ENCODE measurements around the gene RNF150.

GRCh38 chr4:141038428-141038827 lies 94.8 kb downstream of the RNF150 start:
- no peak for TF ChIP-seq POLR2A (IDR thresholded peaks at IDR 0.05)
- no peak for TF ChIP-seq CTCF (IDR thresholded peaks at IDR 0.05)

All from adrenal gland (tissue), 5 donors.